Naive thymus-derived CD4-positive, alpha-beta T cell (primary cell): ENCODE measurements around the gene STARD3. TPM values are rescaled to one million over a fixed set of nuclear protein-coding genes. Genes with fewer than 3 reads are reported as not detected.

Experiments
- ATAC-seq: fragments of 150-1000 bp; cut with Tn5 transposase; 2 replicates; pipeline ENCODE4 v1.10.0; 2021; ENCODE audit warnings: mild to moderate bottlenecking, moderate library complexity
- CTCF ChIA-PET: fragments of 350-600 bp; sonication (Branson Sonifier 250); formaldehyde crosslinking; loops from one replicate; lab custom pipeline; 2021; ENCODE audit warnings: antibody characterized with exemption; lab: Charles Lee
- POLR2A ChIA-PET: fragments of 350-600 bp; sonication (Branson Sonifier 250); formaldehyde crosslinking; loops from one replicate; lab custom pipeline; 2021; ENCODE audit warnings: antibody characterized with exemption, inconsistent platforms; lab: Charles Lee
- DNase-seq, 9 donors: peaks; one replicate each; pipeline versions ENCODE4 v3.0.0 to v3.0.0-alpha.2; 2020 to 2022; ENCODE audit warnings: mixed read lengths in 1 of 9
- H3K27ac ChIP-seq: one replicate; pipeline ENCODE4 v1.7.0; 2013; ENCODE audit warnings: mild to moderate bottlenecking, low read depth, low read length, moderate library complexity
- H3K27me3 ChIP-seq, 2 donors: one replicate each; pipeline ENCODE4 v1.7.0; 2013; ENCODE audit warnings: low read length in 2 of 2, mild to moderate bottlenecking in 2 of 2, moderate library complexity in 2 of 2; ENCODE audit not compliant: control insufficient read depth in 2 of 2, insufficient read depth in 2 of 2
- H3K36me3 ChIP-seq, 3 experiments: 1 replicate in 2 of 3; 2 replicates in 1 of 3; pipeline ENCODE4 v1.7.0; 2013; ENCODE audit warnings: low read length in 3 of 3, mild to moderate bottlenecking in 3 of 3, moderate library complexity in 1 of 3; ENCODE audit not compliant: insufficient read depth in 3 of 3, control insufficient read depth in 2 of 3
- H3K4me1 ChIP-seq, 2 donors: one replicate each; pipeline ENCODE4 v1.7.0; 2013; ENCODE audit warnings: low read length in 2 of 2, mild to moderate bottlenecking in 2 of 2, moderate library complexity in 1 of 2; ENCODE audit not compliant: control insufficient read depth in 2 of 2, insufficient read depth in 2 of 2
- H3K4me3 ChIP-seq: 2 replicates; pipeline ENCODE4 v1.7.0; 2013; ENCODE audit warnings: mild to moderate bottlenecking, low read length
- H3K9me3 ChIP-seq, 3 experiments: 1 replicate in 2 of 3; 2 replicates in 1 of 3; pipeline ENCODE4 v1.7.0; 2013; ENCODE audit warnings: low read length in 3 of 3; ENCODE audit not compliant: control insufficient read depth in 2 of 3
- H3K27ac Mint-ChIP-seq, 9 donors: one replicate each; pipeline ENCODE4 v1.8.0; 2020 to 2022; ENCODE audit warnings: mixed read lengths in 9 of 9, mild to moderate bottlenecking in 8 of 9, moderate library complexity in 5 of 9, inconsistent platforms in 2 of 9
- H3K27me3 Mint-ChIP-seq, 5 donors: one replicate each; pipeline ENCODE4 v1.8.0; 2021 to 2022; ENCODE audit warnings: mixed read lengths in 5 of 5, mild to moderate bottlenecking in 1 of 5
- H3K36me3 Mint-ChIP-seq, 5 donors: one replicate each; pipeline ENCODE4 v1.8.0; 2020 to 2022; ENCODE audit warnings: mixed read lengths in 5 of 5, mild to moderate bottlenecking in 3 of 5, inconsistent platforms in 1 of 5
- H3K4me1 Mint-ChIP-seq, 7 donors: one replicate each; pipeline ENCODE4 v1.8.0; 2020 to 2022; ENCODE audit warnings: mixed read lengths in 7 of 7, mild to moderate bottlenecking in 3 of 7, inconsistent platforms in 1 of 7
- H3K4me3 Mint-ChIP-seq, 10 donors: one replicate each; pipeline ENCODE4 v1.8.0; 2020 to 2022; ENCODE audit warnings: mild to moderate bottlenecking in 10 of 10, mixed read lengths in 10 of 10, moderate library complexity in 6 of 10, inconsistent platforms in 2 of 10
- H3K9me3 Mint-ChIP-seq, 11 donors: one replicate each; pipeline ENCODE4 v1.8.0; 2020 to 2022; ENCODE audit warnings: mixed read lengths in 11 of 11, mild to moderate bottlenecking in 4 of 11, inconsistent platforms in 1 of 11, moderate library complexity in 1 of 11
- intact Hi-C, 2 donors: fragments of 100-400 bp; cut with micrococcal nuclease; formaldehyde crosslinking; loops; one replicate each; pipeline ENCODE4 v1.15.1; 2023
- polyA plus RNA-seq, 2 donors: library from polyadenylated mRNA; unstranded; fragments of 300-500 nt; fragmentation: Illumina TruSeq; gene quantifications; one replicate each; pipeline ENCODE4 v1.2.3, GENCODE V29; 2021
- total RNA-seq, 6 experiments: library from RNA in 5 of 6; stranded (reverse) in 5 of 6; gene quantifications; 1 replicate in 5 of 6; 2 replicates in 1 of 6; pipeline ENCODE4 v1.2.3 and lab custom pipeline; 2021 to 2026

STARD3 gene
- total and polyA plus RNA-seq, 7 experiments from 2014 or later = 46.7 to 143 (median 88.4) TPM

- intact Hi-C loops = loop anchor here in 1 of 2 donors (1.0 kb wide), 3 partner anchors 113 to 363 kb away; partner anchors contain the start of genes IKZF3, MIEN1 and PSMD3
- peak overlapping the region in 5 of 9 donors; percentile 24 to 79 (median 59) for H3K27ac Mint-ChIP-seq
Observed at GRCh38 chr17:39617446-39618245, 19.3 kb upstream of the STARD3 start.

GRCh38 chr17:39618246-39618913, 18.6 kb upstream of the STARD3 start:
- peak overlapping the region; percentile 23 for H3K27ac ChIP-seq
- no peaks in the 10 kb centered on the region for H3K9me3 Mint-ChIP-seq
- peak overlapping the region in 6 of 9 donors; percentile 43 to 79 (median 62) for H3K27ac Mint-ChIP-seq
- ChIA-PET POLR2A (interaction anchor here (0.6 to 2.1 kb wide), 4 partner anchors 8 to 308 kb away, joined by 3 to 6 read pairs (median 4); partner anchors contain the start of gene PNMT), CTCF (interaction anchor here (8.9 kb wide), 1 partner anchor 17 kb away, joined by 104 read pairs; the partner anchor contains the start of gene STARD3)
- H3K27me3 ChIP-seq = peaks cover 0 to 4% of the 10 kb centered on the region in 2 donors
- H3K4me3 Mint-ChIP-seq = peak overlapping the region; percentile 77 to 91 (median 86)
- intact Hi-C loops = loop anchor here in 1 of 2 donors (1.0 kb wide), 3 partner anchors 112 to 362 kb away; partner anchors contain the start of genes IKZF3, MIEN1 and PSMD3
- H3K36me3 Mint-ChIP-seq = peaks cover 0 to 1% (median 0%) of the 10 kb centered on the region in 5 donors
- DNase-seq = no peak
- H3K9me3 ChIP-seq = no peaks in the 10 kb centered on the region
- H3K4me3 ChIP-seq = peak overlapping the region; percentile 52
- H3K4me1 Mint-ChIP-seq = peaks cover 5 to 27% (median 15%) of the 10 kb centered on the region in 7 donors
- H3K27me3 Mint-ChIP-seq = peaks cover 0 to 64% (median 0%) of the 10 kb centered on the region in 5 donors
- ATAC-seq = no peak
- no peaks in the 10 kb centered on the region for H3K36me3 ChIP-seq
- H3K4me1 ChIP-seq = peaks cover 12 to 19% of the 10 kb centered on the region in 2 donors

More at GRCh38 chr17:39617446-39618245, 19.3 kb upstream of the STARD3 start:
- H3K9me3 ChIP-seq = no peaks in the 10 kb centered on the region
- ChIA-PET CTCF (interaction anchor here (0.9 kb wide), 1 partner anchor 16 kb away, joined by 3 read pairs; no protein-coding TSS in a partner anchor), POLR2A (interaction anchor here (0.6 to 2.1 kb wide), 5 partner anchors 7 to 581 kb away, joined by 3 to 6 read pairs (median 3); partner anchors contain the start of gene PNMT)
- Mint-ChIP-seq H3K27me3 (peaks cover 0 to 68% (median 7%) of the 10 kb centered on the region in 5 donors), H3K36me3 (peaks cover 0 to 1% (median 0%) of the 10 kb centered on the region in 5 donors), H3K4me3 (peak overlapping the region; percentile 39 to 91 (median 86)), H3K9me3 (no peaks in the 10 kb centered on the region), H3K4me1 (peaks cover 5 to 23% (median 11%) of the 10 kb centered on the region in 7 donors)
- H3K27me3 ChIP-seq = peaks cover 0 to 4% of the 10 kb centered on the region in 2 donors
- no peaks in the 10 kb centered on the region for H3K36me3 ChIP-seq
- peak; percentile 44 to 72 (median 64) for DNase-seq
- ATAC-seq = peak; percentile 59
- H3K27ac ChIP-seq = peak overlapping the region; percentile 31
- peak overlapping the region; percentile 48 for H3K4me3 ChIP-seq
- H3K4me1 ChIP-seq = peaks cover 12 to 16% of the 10 kb centered on the region in 2 donors

- no peaks in the 10 kb centered on the region for H3K9me3 ChIP-seq
- peaks cover 0 to 4% of the 10 kb centered on the region in 2 donors for H3K27me3 ChIP-seq
- DNase-seq (no peak), ATAC-seq (no peak)
- no peaks in the 10 kb centered on the region for H3K9me3 Mint-ChIP-seq
- peak overlapping the region; percentile 52 for H3K4me3 ChIP-seq
- peak overlapping the region in 8 of 10 donors; percentile 23 to 87 (median 66) for H3K4me3 Mint-ChIP-seq
- POLR2A ChIA-PET = interaction anchor here (0.7 to 2.1 kb wide), 5 partner anchors 49 to 307 kb away, joined by 3 to 6 read pairs (median 4); partner anchors contain the start of genes IKZF3 and PNMT
- H3K4me1 ChIP-seq = peaks cover 12 to 20% of the 10 kb centered on the region in 2 donors
- CTCF ChIA-PET = interaction anchor here (0.7 to 8.9 kb wide), 6 partner anchors 9 to 321 kb away, joined by 3 to 104 read pairs (median 4); partner anchors contain the start of genes PNMT and STARD3
- peak overlapping the region in 2 of 9 donors; percentile 38 to 41 for H3K27ac Mint-ChIP-seq
- H3K27me3 Mint-ChIP-seq = peaks cover 0 to 69% (median 0%) of the 10 kb centered on the region in 5 donors
- H3K4me1 Mint-ChIP-seq = peaks cover 5 to 32% (median 17%) of the 10 kb centered on the region in 7 donors
- intact Hi-C loops = loop anchor here in 1 of 2 donors (1.0 kb wide), 3 partner anchors 111 to 361 kb away; partner anchors contain the start of genes IKZF3, MIEN1 and PSMD3
- peaks cover 0 to 1% (median 0%) of the 10 kb centered on the region in 5 donors for H3K36me3 Mint-ChIP-seq
- H3K27ac ChIP-seq = no peak overlapping the region
- H3K36me3 ChIP-seq = no peaks in the 10 kb centered on the region
Observed at GRCh38 chr17:39618956-39619785, 17.8 kb upstream of the STARD3 start.

- DNase-seq = no peak
- Mint-ChIP-seq H3K27me3 (peaks cover 0 to 69% (median 1%) of the 10 kb centered on the region in 5 donors), H3K27ac (no peak overlapping the region), H3K4me3 (peak overlapping the region in 1 of 10 donors; percentile 23), H3K36me3 (peaks cover 0 to 1% (median 0%) of the 10 kb centered on the region in 5 donors), H3K9me3 (no peaks in the 10 kb centered on the region), H3K4me1 (peaks cover 9 to 32% (median 18%) of the 10 kb centered on the region in 7 donors)
- Histone ChIP-seq H3K9me3 (no peaks in the 10 kb centered on the region), H3K27me3 (peaks cover 0 to 4% of the 10 kb centered on the region in 2 donors), H3K36me3 (no peaks in the 10 kb centered on the region), H3K4me1 (peaks cover 12 to 20% of the 10 kb centered on the region in 2 donors), H3K27ac (no peak overlapping the region), H3K4me3 (no peak overlapping the region)
- ChIA-PET CTCF (interaction anchor here (0.8 to 8.9 kb wide), 6 partner anchors 8 to 320 kb away, joined by 3 to 104 read pairs (median 4); partner anchors contain the start of gene STARD3), POLR2A (interaction anchor here (0.7 to 2.1 kb wide), 4 partner anchors 49 to 744 kb away, joined by 3 to 6 read pairs (median 5); partner anchors contain the start of genes IKZF3 and PNMT)
- intact Hi-C loops = loop anchor here in 1 of 2 donors (5.0 kb wide), 2 partner anchors 48 to 343 kb away; partner anchors contain the start of genes GSDMA, PNMT and TCAP
- ATAC-seq = no peak
Observed at GRCh38 chr17:39619786-39620101, 17.2 kb upstream of the STARD3 start.
